GM08714 (cell line): ENCODE results near the gene P2RY4.
"Not testable (repeated sequence)": the region's sequence is repeated elsewhere in the genome, so short reads cannot be mapped to it uniquely, and the experiment has no call there.

Source experiments
- H3K4me3 ChIP-seq: fragments of 200-500 bp; sonication (Bioruptor generic); 2 replicates; pipeline ENCODE4 v1.5.1; 2014; ENCODE audit warnings: mild to moderate bottlenecking, low read length, inconsistent platforms
- ZNF274 ChIP-seq: IDR thresholded peaks from 2 replicates; pipeline ENCODE4 v1.6.1; 2012; ENCODE audit warnings: mild to moderate bottlenecking, low read depth, low read length

Gene P2RY4

GRCh38 chrX:70255452-70255851 lies 4.6 kb downstream of the P2RY4 start:
- no peak overlapping the region for H3K4me3 ChIP-seq
- TF ChIP-seq ZNF274 = no peak

GRCh38 chrX:70254909-70255308 lies 5.1 kb downstream of the P2RY4 start:
- H3K4me3 ChIP-seq = no peak overlapping the region
- TF ChIP-seq ZNF274 = no peak

- no peak overlapping the region for H3K4me3 ChIP-seq
- TF ChIP-seq ZNF274 = no peak
Observed at GRCh38 chrX:70254063-70254400, 6.0 kb downstream of the P2RY4 start.

GRCh38 chrX:70253377-70254062 lies 6.5 kb downstream of the P2RY4 start:
- TF ChIP-seq ZNF274 = no peak
- no peak overlapping the region for H3K4me3 ChIP-seq

GRCh38 chrX:70252491-70252890 lies 7.5 kb downstream of the P2RY4 start:
- H3K4me3 ChIP-seq = no peak overlapping the region
- TF ChIP-seq ZNF274 = no peak

GRCh38 chrX:70247252-70247651 lies 12.8 kb downstream of the P2RY4 start:
- H3K4me3 ChIP-seq = no peak overlapping the region
- no peak for TF ChIP-seq ZNF274

GRCh38 chrX:70244881-70245280 lies 15.1 kb downstream of the P2RY4 start:
- H3K4me3 ChIP-seq = no peak overlapping the region
- TF ChIP-seq ZNF274 = no peak

- H3K4me3 ChIP-seq = not testable (repeated sequence)
Observed at GRCh38 chrX:70243601-70244000, 16.4 kb downstream of the P2RY4 start.

- TF ChIP-seq ZNF274 = no peak
- H3K4me3 ChIP-seq = no peak overlapping the region
Observed at GRCh38 chrX:70241501-70241900, 18.5 kb downstream of the P2RY4 start.

- TF ChIP-seq ZNF274 = no peak
- H3K4me3 ChIP-seq = no peak overlapping the region
Observed at GRCh38 chrX:70240751-70241150, 19.3 kb downstream of the P2RY4 start.

- H3K4me3 ChIP-seq = no peak within 1 kb of the TSS
Observed at GRCh38 chrX:70234355-70234754, 25.6 kb downstream of the P2RY4 start, which contains the start of gene AWAT1. Gene AWAT1 (plus strand): TSS chrX:70234655. CDS start chrX:70234696, 41 bp downstream.

GRCh38 chrX:70231666-70232065 lies 28.3 kb downstream of the P2RY4 start:
- no peak overlapping the region for H3K4me3 ChIP-seq
- no peak for TF ChIP-seq ZNF274

More at GRCh38 chrX:70234355-70234754, 25.6 kb downstream of the P2RY4 start, which contains the start of gene AWAT1:
- TF ChIP-seq ZNF274 = no peak

GRCh38 chrX:70226687-70227086 lies 33.3 kb downstream of the P2RY4 start:
- TF ChIP-seq ZNF274 = no peak
- no peak overlapping the region for H3K4me3 ChIP-seq

GRCh38 chrX:70226048-70226447 lies 34.0 kb downstream of the P2RY4 start:
- H3K4me3 ChIP-seq = no peak overlapping the region
- TF ChIP-seq ZNF274 = no peak

- TF ChIP-seq ZNF274 = no peak
- no peak overlapping the region for H3K4me3 ChIP-seq
Observed at GRCh38 chrX:70219938-70220764, 39.9 kb downstream of the P2RY4 start.

- not testable (repeated sequence) for H3K4me3 ChIP-seq
Observed at GRCh38 chrX:70209570-70209969, 50.4 kb downstream of the P2RY4 start.
